Spleen (tissue), 11 donors: Measurements from ENCODE around the gene NRXN3. TPM values are rescaled to one million over a fixed set of nuclear protein-coding genes. Genes with fewer than 3 reads are reported as not detected.

Experiments
- DNase-seq: peaks from one replicate; pipeline ENCODE4 v3.0.0-alpha.2; 2020
- H3K27ac ChIP-seq, 8 donors: fragments of 200-600 bp; sonication (generic) in 7 of 8; 1 replicate in 4 of 8; 2 replicates in 4 of 8; pipeline versions ENCODE4 v1.5.0 to v1.8.0; 2016 to 2021; ENCODE audit warnings: inconsistent platforms in 4 of 8, mild to moderate bottlenecking in 4 of 8, moderate library complexity in 1 of 8
- H3K27me3 ChIP-seq, 7 donors: fragments of 200-600 bp; sonication (generic) in 6 of 7; replicated peaks in 1 of 7; 1 replicate in 4 of 7; 2 replicates in 3 of 7; pipeline versions ENCODE4 v1.5.0 to v1.8.0; 2016 to 2021; ENCODE audit warnings: inconsistent platforms in 3 of 7, mild to moderate bottlenecking in 1 of 7
- H3K36me3 ChIP-seq, 6 donors: fragments of 200-600 bp; sonication (generic) in 5 of 6; 1 replicate in 4 of 6; 2 replicates in 2 of 6; pipeline versions ENCODE4 v1.5.0 to v1.8.0; 2016 to 2021; ENCODE audit warnings: inconsistent platforms in 2 of 6
- H3K4me1 ChIP-seq, 6 donors: fragments of 200-600 bp; sonication (generic) in 5 of 6; 1 replicate in 3 of 6; 2 replicates in 3 of 6; pipeline versions ENCODE4 v1.5.0 to v1.8.0; 2016 to 2021; ENCODE audit warnings: inconsistent platforms in 3 of 6
- H3K4me3 ChIP-seq, 8 donors: fragments of 200-600 bp; sonication (generic) in 7 of 8; 1 replicate in 4 of 8; 2 replicates in 4 of 8; pipeline versions ENCODE4 v1.5.0 to v1.8.0; 2016 to 2021; ENCODE audit warnings: inconsistent platforms in 4 of 8, mild to moderate bottlenecking in 4 of 8, moderate library complexity in 2 of 8
- H3K9me3 ChIP-seq, 8 donors: fragments of 200-600 bp; sonication (generic) in 7 of 8; 1 replicate in 4 of 8; 2 replicates in 4 of 8; pipeline versions ENCODE4 v1.5.0 to v1.8.0; 2016 to 2021; ENCODE audit warnings: inconsistent platforms in 4 of 8
- POLR2A ChIP-seq, 3 donors: fragments of 450-650 bp; IDR thresholded peaks; one replicate each; pipeline ENCODE4 v1.5.1; 2017; ENCODE audit warnings: antibody characterized with exemption in 3 of 3, mild to moderate bottlenecking in 1 of 3
- POLR2AphosphoS5 ChIP-seq, 3 donors: sonication (generic); formaldehyde crosslinking; IDR thresholded peaks; one replicate each; pipeline ENCODE4 v1.5.1; 2017; ENCODE audit warnings: antibody characterized with exemption in 3 of 3
- WGBS, 5 donors: extraction: QIAGEN DNeasy Blood & Tissue Kit in 3 of 5; methylation state at CpG; one replicate each; pipeline versions ENCODE4 v1.1.5 to v1.1.7; 2013 to 2018; 5-methylcytosine and 5-hydroxymethylcytosine counted together
- intact Hi-C: fragments of 100-400 bp; cut with DNase I; formaldehyde crosslinking; loops from one replicate; pipeline ENCODE4 v1.15.0; 2023; ENCODE audit warnings: low total_unique reads
- polyA plus RNA-seq, 3 donors: library from polyadenylated mRNA; stranded (reverse); fragments of 200-250 nt; gene quantifications; one replicate each; pipeline ENCODE4 v1.2.1, GENCODE V29; 2013
- total RNA-seq, 7 donors: library from RNA; depleted of rRNA in 3 of 7; stranded (reverse); fragments of >200 nt in 3 of 7; fragmentation: NEBNext Ultra II Directional in 4 of 7; extraction: Animal tissue kit (Norgen Biotek cat#: 25700) in 4 of 7; gene quantifications; one replicate each; pipeline versions ENCODE4 v1.1.0 to v1.2.1, GENCODE V29; 2016 to 2021
- TF ChIP-seq, protein P1 (sequence below), 11 experiments: fragments of 200-600 bp in 7 of 11; fragments of 450-650 bp in 4 of 11; sonication (generic) in 4 of 11; IDR thresholded peaks in 8 of 11; conservative IDR thresholded peaks in 3 of 11; 1 replicate in 7 of 11; 2 replicates in 4 of 11; pipeline versions ENCODE4 v1.4.0 to v1.8.0; 2016 to 2021; ENCODE audit warnings: antibody characterized with exemption in 11 of 11, inconsistent platforms in 4 of 11, mild to moderate bottlenecking in 1 of 11
- donor health status: healthy with polysubstance abuse.
- donor health status: DM: no; HTN: no; CAD: no; lungs with moderate emphysema.
- donor health status: DM: no; HTN: no; CAD: no.
- donor health status: Bipolar disorder and iron deficiency.
- donor health status: healthy.
- donor health status: DM: no; HTN: no; CAD: no.
- donor health status: DM: yes; HTN: yes; CAD: no.

The NRXN3 gene
- total and polyA plus RNA-seq, 10 donors, result 0.21 to 11.5 (median 1.6) TPM

GRCh38 chr14:79037106-79037505 lies 866.9 kb downstream of the NRXN3 start:
- Histone ChIP-seq H3K27me3 (no peaks in the 10 kb centered on the region), H3K27ac (no peak overlapping the region), H3K9me3 (peaks cover 0 to 21% (median 10%) of the 10 kb centered on the region in 8 donors), H3K36me3 (no peaks in the 10 kb centered on the region), H3K4me1 (no peaks in the 10 kb centered on the region), H3K4me3 (no peak overlapping the region)
- intact Hi-C loops, result no loop called here
- TF ChIP-seq POLR2A (IDR thresholded peaks at IDR 0.05) (no peak), POLR2AphosphoS5 (IDR thresholded peaks at IDR 0.05) (no peak)
- TF ChIP-seq, protein P1, sequence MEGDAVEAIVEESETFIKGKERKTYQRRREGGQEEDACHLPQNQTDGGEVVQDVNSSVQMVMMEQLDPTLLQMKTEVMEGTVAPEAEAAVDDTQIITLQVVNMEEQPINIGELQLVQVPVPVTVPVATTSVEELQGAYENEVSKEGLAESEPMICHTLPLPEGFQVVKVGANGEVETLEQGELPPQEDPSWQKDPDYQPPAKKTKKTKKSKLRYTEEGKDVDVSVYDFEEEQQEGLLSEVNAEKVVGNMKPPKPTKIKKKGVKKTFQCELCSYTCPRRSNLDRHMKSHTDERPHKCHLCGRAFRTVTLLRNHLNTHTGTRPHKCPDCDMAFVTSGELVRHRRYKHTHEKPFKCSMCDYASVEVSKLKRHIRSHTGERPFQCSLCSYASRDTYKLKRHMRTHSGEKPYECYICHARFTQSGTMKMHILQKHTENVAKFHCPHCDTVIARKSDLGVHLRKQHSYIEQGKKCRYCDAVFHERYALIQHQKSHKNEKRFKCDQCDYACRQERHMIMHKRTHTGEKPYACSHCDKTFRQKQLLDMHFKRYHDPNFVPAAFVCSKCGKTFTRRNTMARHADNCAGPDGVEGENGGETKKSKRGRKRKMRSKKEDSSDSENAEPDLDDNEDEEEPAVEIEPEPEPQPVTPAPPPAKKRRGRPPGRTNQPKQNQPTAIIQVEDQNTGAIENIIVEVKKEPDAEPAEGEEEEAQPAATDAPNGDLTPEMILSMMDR (IDR thresholded peaks at IDR 0.05 in 8 of 11, conservative IDR thresholded peaks at IDR 0.05 in 3 of 11), result no peak
- DNase-seq, result no peak
- 58 to 96% (median 77%) methylated on average over 3 of the region's 3 CpGs for WGBS, 5 donors

GRCh38 chr14:79037593-79037992 lies 867.4 kb downstream of the NRXN3 start:
- 72 to 84% (median 72%) methylated on average over 7 of the region's 7 CpGs for WGBS, 5 donors
- Histone ChIP-seq H3K4me3 (no peak overlapping the region), H3K4me1 (no peaks in the 10 kb centered on the region), H3K27me3 (no peaks in the 10 kb centered on the region), H3K9me3 (peaks cover 0 to 21% (median 10%) of the 10 kb centered on the region in 8 donors), H3K27ac (no peak overlapping the region), H3K36me3 (no peaks in the 10 kb centered on the region)
- no peak for DNase-seq
- TF ChIP-seq, protein P1 (IDR thresholded peaks at IDR 0.05 in 8 of 11, conservative IDR thresholded peaks at IDR 0.05 in 3 of 11), result no peak
- no peak for TF ChIP-seq POLR2AphosphoS5 (IDR thresholded peaks at IDR 0.05)
- intact Hi-C loops, result no loop called here

DNA sequence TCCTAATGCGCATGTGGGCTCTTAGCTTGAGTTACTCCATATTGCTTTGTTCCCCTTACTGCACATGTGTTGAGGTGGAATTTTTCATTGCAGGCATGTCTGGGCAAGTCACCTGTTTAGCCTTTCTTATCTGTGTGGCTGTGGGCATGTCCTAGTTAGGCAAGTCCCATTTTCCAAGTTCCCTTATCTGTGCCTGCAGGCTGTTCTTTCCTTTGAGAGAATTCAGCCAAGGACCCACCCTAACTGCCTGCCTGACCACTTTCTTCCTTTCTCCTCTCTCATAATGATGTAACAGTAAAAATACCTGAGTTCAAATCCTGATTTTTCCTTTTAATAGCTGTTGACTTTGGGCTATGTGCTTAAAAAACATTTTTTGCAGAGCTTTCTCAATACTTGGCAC lies 870.6 kb downstream of the NRXN3 start:
- DNase-seq, result no peak
- Histone ChIP-seq H3K36me3 (no peaks in the 10 kb centered on the region), H3K4me3 (no peak overlapping the region), H3K4me1 (no peaks in the 10 kb centered on the region), H3K27ac (no peak overlapping the region), H3K9me3 (peaks cover 0 to 21% (median 10%) of the 10 kb centered on the region in 8 donors), H3K27me3 (no peaks in the 10 kb centered on the region)
- intact Hi-C loops, result no loop called here
- 87 to 100% (median 98%) methylated on average over 1 of the region's 1 CpG for WGBS, 5 donors
- TF ChIP-seq POLR2AphosphoS5 (IDR thresholded peaks at IDR 0.05), result no peak
- TF ChIP-seq POLR2A (IDR thresholded peaks at IDR 0.05), result no peak
- TF ChIP-seq, protein P1 (IDR thresholded peaks at IDR 0.05 in 8 of 11, conservative IDR thresholded peaks at IDR 0.05 in 3 of 11), result no peak

DNA sequence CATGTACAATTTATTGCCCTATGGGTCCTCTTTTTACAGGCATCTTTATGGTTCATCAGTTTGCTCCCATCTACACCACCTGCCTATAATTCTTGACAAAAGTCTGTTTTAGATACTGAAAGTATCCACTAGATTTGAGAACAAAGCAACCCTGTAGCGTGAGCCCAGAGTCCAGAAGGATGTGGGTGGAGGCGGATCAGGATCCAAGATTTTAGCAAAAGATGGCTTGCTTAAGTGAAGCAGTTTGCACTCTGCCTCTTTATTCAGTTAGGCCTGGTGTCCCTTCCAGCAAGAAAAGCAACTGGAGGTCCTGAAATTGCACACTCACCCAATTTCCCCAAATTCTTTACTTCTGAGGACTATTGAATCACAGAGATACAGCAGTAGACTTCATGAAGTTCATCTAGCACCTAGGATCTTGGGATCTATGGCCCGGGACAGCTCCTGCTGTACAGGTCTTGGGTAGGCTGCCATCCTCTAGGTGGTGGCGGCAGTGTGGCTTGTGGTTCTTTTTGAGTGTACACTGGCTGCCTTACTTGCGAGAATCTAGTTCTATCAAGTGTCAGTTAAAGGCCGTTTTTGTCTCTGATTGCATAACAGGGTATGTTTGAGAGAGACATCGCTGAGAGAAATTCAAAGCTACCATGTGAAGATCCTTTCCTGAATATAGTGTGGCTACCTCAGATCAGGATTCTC lies 873.2 kb downstream of the NRXN3 start:
- TF ChIP-seq POLR2AphosphoS5 (IDR thresholded peaks at IDR 0.05) (no peak), POLR2A (IDR thresholded peaks at IDR 0.05) (no peak)
- TF ChIP-seq, protein P1 (IDR thresholded peaks at IDR 0.05 in 8 of 11, conservative IDR thresholded peaks at IDR 0.05 in 3 of 11), result no peak
- H3K4me3 ChIP-seq, result no peak overlapping the region
- no peak for DNase-seq
- H3K4me1 ChIP-seq, result no peaks in the 10 kb centered on the region
- H3K36me3 ChIP-seq, result no peaks in the 10 kb centered on the region
- 75 to 95% (median 78%) methylated on average over 7 of the region's 7 CpGs for WGBS, 5 donors
- intact Hi-C loops, result no loop called here
- peaks cover 0 to 21% (median 10%) of the 10 kb centered on the region in 8 donors for H3K9me3 ChIP-seq
- no peaks in the 10 kb centered on the region for H3K27me3 ChIP-seq
- no peak overlapping the region for H3K27ac ChIP-seq
